ENCODE results near the gene USP40. TPM values are rescaled to one million over a fixed set of nuclear protein-coding genes. Genes with fewer than 3 reads are reported as not detected.

The USP40 gene
- total RNA-seq, 8 experiments from 2014 or later, result 13.4 to 79.9 (median 27.8) TPM

DNA sequence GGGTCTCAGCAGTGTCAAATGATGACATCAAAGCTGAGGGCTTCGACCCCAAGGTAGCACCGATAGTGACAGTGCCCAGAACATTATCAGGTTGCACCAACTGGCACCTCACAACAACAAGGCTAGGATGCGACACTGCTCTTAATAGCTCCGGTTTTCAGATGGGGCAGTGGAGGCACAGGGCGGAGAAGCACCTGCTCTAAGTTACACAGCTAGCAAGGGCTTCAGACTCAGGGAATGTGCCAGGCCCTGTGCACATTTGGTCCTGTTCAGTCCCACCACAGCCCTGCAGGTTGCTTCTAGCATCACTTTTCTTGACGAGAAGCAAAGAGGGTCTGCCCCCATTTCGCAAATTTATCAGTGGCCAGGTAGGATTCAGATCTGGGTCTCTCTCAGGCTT is 138.1 kb downstream of the USP40 start:
- no peaks in the 10 kb centered on the region for H3K4me1 ChIP-seq (replicated peaks in 1 of 2)
- ATAC-seq (replicated peaks in 6 of 8), result no peak
- in situ Hi-C loops (cut with MboI; ENCODE audit: low pct_unique_long_range_greater_than_20kb in 2 of 9, low sequenced_read_pairs in 9 of 9, unreplicated experiment in 9 of 9), result no loop called here
- H3K4me3 ChIP-seq, result no peak overlapping the region
- 90 to 100% (median 100%) methylated on average over 2 to 6 of the region's 7 CpGs; no CpG with 5 or more reads in 5 of the 10 experiments for WGBS, 10 experiments
- H3K27ac ChIP-seq, result no peak overlapping the region

DNA sequence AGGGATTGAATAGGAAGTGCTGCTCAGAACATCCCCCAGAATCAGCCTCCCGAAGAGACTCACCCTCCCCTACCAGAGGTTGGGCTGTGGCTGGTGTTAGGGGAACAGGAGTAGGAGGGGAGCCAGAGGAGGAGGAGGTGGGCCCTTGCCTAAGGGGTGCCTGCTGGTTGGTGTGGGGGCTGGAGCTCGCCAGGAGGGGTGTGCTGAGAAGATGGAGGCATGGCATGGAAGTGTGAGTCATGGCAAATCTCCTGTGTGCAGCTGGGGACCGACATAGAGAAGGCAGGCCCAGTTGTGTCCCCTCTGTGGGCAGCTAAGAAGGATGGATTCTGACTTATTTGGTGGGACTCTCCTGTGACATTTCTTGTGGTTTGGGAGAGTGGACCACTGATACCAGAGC is 138.6 kb downstream of the USP40 start:
- ATAC-seq (replicated peaks in 6 of 8), result no peak
- in situ Hi-C loops (cut with MboI; ENCODE audit: low pct_unique_long_range_greater_than_20kb in 2 of 9, low sequenced_read_pairs in 9 of 9, unreplicated experiment in 9 of 9), result no loop called here
- 80 to 100% (median 83%) methylated on average over 1 to 3 of the region's 3 CpGs; no CpG with 5 or more reads in 5 of the 10 experiments for WGBS, 10 experiments
- H3K27ac ChIP-seq, result no peak overlapping the region
- no peak overlapping the region for H3K4me3 ChIP-seq
- H3K4me1 ChIP-seq (replicated peaks in 1 of 2), result no peaks in the 10 kb centered on the region

- in situ Hi-C loops (cut with MboI; ENCODE audit: low pct_unique_long_range_greater_than_20kb in 2 of 9, low sequenced_read_pairs in 9 of 9, unreplicated experiment in 9 of 9), result no loop called here
- no peak overlapping the region for H3K4me3 ChIP-seq
- no peak overlapping the region for H3K27ac ChIP-seq
- no peaks in the 10 kb centered on the region for H3K4me1 ChIP-seq (replicated peaks in 1 of 2)
- WGBS, 10 experiments, result 30 to 100% (median 93%) methylated on average over 1 to 7 of the region's 7 CpGs
- peak in 6 of 8 experiments; percentile 12 to 59 (median 24) for ATAC-seq (replicated peaks in 6 of 8)
Measured at GRCh38 chr2:233426619-233427342, 139.8 kb downstream of the USP40 start.

Other genes with a start within 250 kb of the USP40 start
- gene DGKD, start 212.3 kb downstream of the USP40 start, total RNA-seq, result 10 to 100 TPM; 11.0 to 40.8 (median 22.3) TPM
- gene UGT1A8, start 50.9 kb upstream of the USP40 start, total RNA-seq, result 1 to 10 TPM in 1 of 8 experiments, under 1 TPM in 2, not detected in 5; 0.09 to 1.4 (median 0.27) TPM
- 10 to 100 TPM in 1 of 8 experiments, under 1 TPM in 4, not detected in 3; 0.14 to 11.1 (median 0.40) TPM for gene UGT1A10, start 69.7 kb upstream of the USP40 start, total RNA-seq
- gene UGT1A9, start 105.1 kb upstream of the USP40 start, total RNA-seq, result 1 to 10 TPM in 1 of 8 experiments, under 1 TPM in 3, not detected in 4; 0.19 to 2.3 (median 0.45) TPM
- gene UGT1A7, start 115.1 kb upstream of the USP40 start, total RNA-seq, result 10 to 100 TPM in 1 of 8 experiments, 1 to 10 TPM in 2, under 1 TPM in 3, not detected in 2; 0.09 to 41.0 (median 0.82) TPM
- 1 to 10 TPM in 4 of 8 experiments, under 1 TPM in 1, not detected in 3; 0.21 to 6.9 (median 1.2) TPM for gene UGT1A6, start 126.1 kb upstream of the USP40 start, total RNA-seq
- 1 to 10 TPM in 1 of 8 experiments, under 1 TPM in 2, not detected in 5; 0.09 to 1.4 (median 0.47) TPM for gene UGT1A5, start 146.1 kb upstream of the USP40 start, total RNA-seq
- gene UGT1A4, start 152.0 kb upstream of the USP40 start, total RNA-seq, result 1 to 10 TPM in 1 of 8 experiments, under 1 TPM in 3, not detected in 4; 0.08 to 2.3 (median 0.24) TPM
- under 1 TPM in 3 of 8 experiments, not detected in 5; 0.24 to 0.76 (median 0.31) TPM for gene UGT1A3, start 162.3 kb upstream of the USP40 start, total RNA-seq
- 1 to 10 TPM in 1 of 8 experiments, under 1 TPM in 4, not detected in 3; 0.09 to 1.6 (median 0.19) TPM for gene UGT1A1, start 193.5 kb upstream of the USP40 start, total RNA-seq
- gene MROH2A, start 211.5 kb upstream of the USP40 start, total RNA-seq, result under 1 TPM in 3 of 8 experiments, not detected in 5; 0.29 to 0.66 (median 0.31) TPM